IPS DF 4.7 (cell line): Measurements from ENCODE around the gene MPP7.

Experiments
- DNase-seq: peaks from one replicate; pipeline ENCODE4 v3.0.0-alpha.2; 2013; ENCODE audit warnings: low spot score; ENCODE audit errors: extremely low read depth

The MPP7 gene

GRCh38 chr10:28307267-28307666 is 4.4 kb upstream of the MPP7 start:
- no peak for DNase-seq

DNA sequence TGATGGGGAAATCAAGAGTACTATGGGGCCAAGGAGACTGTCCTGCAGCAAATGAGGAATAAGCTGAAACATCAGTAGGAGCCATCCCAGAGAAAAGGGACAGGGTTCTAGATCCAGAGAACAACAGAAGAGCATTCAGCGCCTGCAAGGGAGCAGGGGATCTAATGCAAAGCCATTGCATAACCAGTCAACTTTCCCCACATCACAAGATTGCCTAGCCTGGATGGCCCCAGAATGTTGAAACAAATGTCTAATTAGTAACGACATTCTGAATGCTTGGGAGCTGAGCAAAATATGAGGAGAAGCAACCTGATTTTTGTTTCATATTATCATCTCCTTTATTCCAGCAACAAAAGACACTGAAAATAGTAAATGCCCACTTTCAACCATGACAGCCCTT is 2.7 kb upstream of the MPP7 start:
- DNase-seq = no peak

GRCh38 chr10:28304032-28304571 is 1.2 kb upstream of the MPP7 start:
- DNase-seq = no peak

DNA sequence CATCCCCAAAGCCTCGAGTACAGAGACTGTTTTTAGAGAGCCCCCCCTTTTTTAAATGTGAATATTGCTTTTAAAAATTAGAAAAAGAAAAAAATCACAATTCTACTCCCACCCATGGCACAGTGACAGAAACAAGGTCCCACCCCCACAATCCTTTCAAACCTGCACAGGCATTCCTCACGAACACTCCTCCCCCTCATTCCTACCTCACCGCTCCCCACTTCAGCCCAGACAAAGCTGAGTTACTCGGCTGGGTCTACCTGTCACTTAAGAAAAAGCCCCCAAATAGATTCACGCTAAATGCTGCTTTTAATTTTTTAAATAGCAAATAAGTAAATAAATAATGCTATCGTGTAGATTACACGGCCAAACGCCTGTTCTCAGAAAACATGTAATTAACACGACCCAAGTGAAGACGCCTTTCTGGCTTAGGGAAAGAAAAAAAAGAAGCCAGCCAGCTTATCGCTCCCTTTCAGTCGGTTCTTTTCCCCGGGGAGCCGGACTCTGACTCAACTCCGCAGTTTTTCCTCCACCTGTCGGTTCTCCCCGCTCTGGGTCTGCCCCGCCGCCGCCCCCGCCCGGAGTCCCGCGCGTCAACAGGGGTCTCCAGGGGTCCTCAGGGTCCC is 739 bp downstream of the MPP7 start:
- DNase-seq = no peak

GRCh38 chr10:28300027-28300426 is 2.8 kb downstream of the MPP7 start:
- DNase-seq = no peak

DNA sequence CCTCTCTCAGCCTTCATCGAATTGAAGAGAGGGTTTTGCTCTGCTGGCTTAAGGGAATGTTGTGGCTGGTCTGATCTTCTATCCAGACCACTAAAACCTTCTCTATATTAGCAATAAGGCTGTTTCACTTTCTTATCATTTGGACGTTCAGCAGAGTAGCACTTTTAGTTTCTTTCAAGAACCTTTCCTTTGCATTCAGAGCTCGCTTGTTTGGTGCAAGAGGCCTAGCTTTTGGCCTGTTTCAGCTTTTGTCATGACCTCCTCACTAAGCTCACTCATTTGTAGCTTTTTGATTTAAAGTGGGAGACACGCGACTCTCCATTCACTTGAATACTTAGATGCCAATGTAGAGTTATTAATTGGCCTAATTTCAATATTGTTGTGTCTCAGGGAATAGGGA is 3.9 kb downstream of the MPP7 start:
- no peak for DNase-seq

DNA sequence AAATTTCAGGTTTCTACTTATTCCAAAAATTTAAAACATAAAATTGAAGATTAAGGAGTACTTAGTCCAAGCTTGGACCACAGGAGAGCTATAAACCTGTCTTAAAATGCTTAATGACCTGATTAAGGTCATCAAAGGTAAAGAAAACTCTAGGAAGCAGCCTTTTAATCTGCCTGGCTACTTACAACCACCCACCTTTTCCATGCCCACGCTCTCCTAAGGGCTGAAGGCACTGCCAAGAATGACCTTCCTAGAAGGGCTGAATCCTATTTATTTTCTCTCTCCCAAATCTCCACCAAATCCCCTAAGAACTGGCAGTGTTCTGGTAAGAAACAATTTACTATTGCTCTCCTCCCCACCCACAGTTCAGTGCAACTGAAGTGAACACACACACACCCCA is 6.8 kb downstream of the MPP7 start:
- DNase-seq = no peak

DNA sequence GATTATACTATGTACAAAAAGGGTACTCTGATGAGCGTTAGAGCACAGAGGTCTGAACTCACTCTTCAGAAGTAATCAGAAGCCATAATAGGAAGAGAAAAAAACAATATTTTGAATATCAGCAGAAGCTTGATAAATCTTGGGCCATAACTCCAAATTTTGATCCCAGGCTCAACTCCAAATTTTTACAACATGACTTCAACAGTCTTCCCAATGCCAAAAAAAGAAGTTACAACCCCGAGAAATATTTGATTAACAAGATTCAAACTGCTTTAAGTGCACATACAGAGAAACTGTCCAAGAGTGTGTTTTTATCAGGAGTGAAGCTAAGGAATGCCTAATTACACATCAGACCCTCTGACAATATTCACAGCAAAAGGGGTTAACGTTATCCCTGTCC is 7.5 kb downstream of the MPP7 start:
- DNase-seq = no peak

DNA sequence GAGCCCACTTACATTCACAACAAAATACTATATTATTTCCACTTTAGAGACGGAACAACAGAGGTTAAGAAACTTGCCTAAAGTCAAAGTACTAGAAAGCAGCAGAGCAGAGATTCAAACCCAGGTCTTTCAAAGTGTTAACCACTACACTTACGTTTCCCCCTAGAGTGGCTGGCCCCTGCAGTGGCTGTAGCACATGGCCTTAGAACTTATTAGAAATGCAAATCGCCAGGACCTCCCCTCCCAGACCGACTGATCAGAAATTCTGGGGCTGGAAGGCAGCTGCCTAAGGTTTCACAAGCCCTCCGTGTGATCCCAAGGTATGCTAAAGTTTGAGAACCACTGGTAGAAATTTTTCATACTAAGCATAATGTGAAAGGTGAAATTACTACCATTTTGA is 8.1 kb downstream of the MPP7 start:
- no peak for DNase-seq

DNA sequence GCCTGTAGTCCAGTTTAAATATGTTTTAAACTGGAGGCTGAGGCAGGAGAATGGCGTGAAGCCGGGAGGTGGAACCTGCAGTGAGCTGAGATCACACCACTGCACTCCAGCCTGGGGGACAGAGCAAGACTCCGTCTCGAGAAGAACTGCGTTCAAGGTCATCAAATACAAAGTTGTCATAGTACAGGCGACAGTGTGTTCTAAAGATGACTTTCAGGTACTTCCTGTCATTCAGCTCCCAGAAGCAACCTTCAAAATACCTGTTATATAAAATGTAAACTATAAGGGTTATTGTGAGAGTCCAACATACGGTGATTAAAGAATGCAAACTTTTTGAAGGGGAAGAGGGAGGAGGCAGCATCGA is 8.7 kb downstream of the MPP7 start:
- no peak for DNase-seq

- DNase-seq = no peak
These were observed 9.4 kb downstream of the MPP7 start for GRCh38 chr10:28293236-28294168.

- no peak for DNase-seq
These were observed 11.0 kb downstream of the MPP7 start for GRCh38 chr10:28291881-28292297.

GRCh38 chr10:28285816-28286215 is 17.0 kb downstream of the MPP7 start:
- DNase-seq = no peak

GRCh38 chr10:28284126-28284525 is 18.7 kb downstream of the MPP7 start:
- DNase-seq = no peak

- DNase-seq = no peak
These were observed 19.6 kb downstream of the MPP7 start for GRCh38 chr10:28283251-28283650.

DNA sequence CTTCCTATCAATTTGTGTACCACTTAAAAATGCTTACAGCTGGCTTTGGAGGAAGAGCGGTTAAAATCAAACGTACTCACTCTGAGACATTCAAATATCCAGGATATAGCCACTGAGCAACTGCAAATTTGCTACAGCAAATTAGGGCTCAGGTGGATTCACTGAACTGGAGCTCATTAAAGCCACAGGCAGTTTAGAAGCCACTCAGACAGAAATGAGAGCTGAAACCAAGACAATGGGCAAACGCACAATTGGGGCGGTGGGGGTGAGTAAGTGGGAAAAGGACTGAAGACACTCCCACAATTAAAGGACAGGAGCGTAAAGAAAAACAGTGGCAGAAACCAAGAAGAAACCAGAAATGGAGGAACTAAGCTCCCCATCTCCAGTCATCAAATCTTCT is 20.5 kb downstream of the MPP7 start:
- no peak for DNase-seq

GRCh38 chr10:28281726-28282315 is 21.0 kb downstream of the MPP7 start:
- no peak for DNase-seq

GRCh38 chr10:28280652-28281051 is 22.2 kb downstream of the MPP7 start:
- DNase-seq = no peak

DNA sequence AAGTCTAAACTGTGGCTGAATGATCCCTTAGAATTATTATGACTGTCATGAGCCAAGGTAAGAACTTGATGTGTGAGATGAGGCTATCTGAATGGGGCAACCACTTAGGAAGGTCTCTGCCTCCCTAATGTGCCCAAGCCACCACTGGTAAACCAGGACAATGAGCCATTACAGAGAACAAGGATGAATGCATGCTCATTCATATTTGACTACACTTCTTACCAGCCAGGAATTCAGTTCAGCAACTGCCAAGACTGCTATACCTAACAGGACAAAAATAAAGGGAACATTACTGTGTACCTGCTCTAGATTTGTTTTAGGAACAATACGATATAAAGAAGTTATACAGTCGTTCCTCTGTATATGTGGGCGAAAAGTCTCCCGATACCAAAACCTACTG is 23.0 kb downstream of the MPP7 start:
- no peak for DNase-seq

- no peak for DNase-seq
These were observed 24.0 kb downstream of the MPP7 start for GRCh38 chr10:28278842-28279241.

- DNase-seq = no peak
These were observed 26.5 kb downstream of the MPP7 start for GRCh38 chr10:28276384-28276783.

DNA sequence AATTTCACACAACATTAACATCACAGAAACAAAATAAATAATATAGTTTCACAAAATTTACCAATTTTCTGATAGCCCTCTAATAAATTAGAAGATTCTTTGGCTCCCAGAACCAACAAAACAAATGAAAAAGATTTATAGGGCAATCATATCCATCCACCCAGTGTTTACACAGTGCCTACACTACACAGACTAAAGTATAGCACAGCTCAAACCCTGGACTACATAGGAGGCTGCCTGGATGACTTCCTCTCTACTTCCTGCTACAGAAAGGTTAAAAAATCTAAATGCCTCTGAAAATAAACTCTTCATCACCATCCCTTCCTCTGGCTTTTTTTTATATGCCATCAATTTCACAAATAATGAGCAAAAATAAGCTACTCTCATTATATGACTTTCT is 28.4 kb downstream of the MPP7 start:
- no peak for DNase-seq
